Gastroesophageal sphincter (tissue), 3 donors: Measurements from ENCODE around the gene PCDHGA1.

ENCODE experiments used
- POLR2AphosphoS5 ChIP-seq: sonication (generic); formaldehyde crosslinking; IDR thresholded peaks from one replicate; pipeline ENCODE4 v1.6.1; 2017; ENCODE audit warnings: antibody characterized with exemption
- TF ChIP-seq, protein P1 (sequence below), 4 experiments: fragments of 200-600 bp in 2 of 4; fragments of 450-650 bp in 2 of 4; sonication (generic) in 1 of 4; IDR thresholded peaks; one replicate each; pipeline ENCODE4 v1.5.1; 2017 to 2019; ENCODE audit warnings: antibody characterized with exemption in 4 of 4, mild to moderate bottlenecking in 2 of 4, moderate library complexity in 2 of 4

DNA sequence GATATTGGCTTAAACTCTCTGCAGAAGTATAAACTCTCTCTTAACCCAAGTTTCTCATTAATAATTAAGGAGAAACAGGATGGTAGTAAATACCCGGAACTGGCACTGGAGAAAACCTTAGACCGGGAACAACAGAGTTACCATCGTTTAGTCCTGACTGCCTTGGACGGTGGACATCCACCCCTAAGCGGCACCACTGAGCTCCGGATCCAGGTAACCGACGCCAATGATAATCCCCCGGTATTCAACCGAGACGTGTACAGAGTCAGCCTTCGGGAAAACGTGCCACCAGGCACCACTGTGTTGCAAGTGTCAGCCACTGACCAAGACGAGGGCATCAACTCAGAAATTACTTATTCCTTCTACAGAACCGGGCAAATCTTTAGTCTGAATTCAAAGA, 68.3 kb downstream of the PCDHGA1 start:
- TF ChIP-seq, protein P1, sequence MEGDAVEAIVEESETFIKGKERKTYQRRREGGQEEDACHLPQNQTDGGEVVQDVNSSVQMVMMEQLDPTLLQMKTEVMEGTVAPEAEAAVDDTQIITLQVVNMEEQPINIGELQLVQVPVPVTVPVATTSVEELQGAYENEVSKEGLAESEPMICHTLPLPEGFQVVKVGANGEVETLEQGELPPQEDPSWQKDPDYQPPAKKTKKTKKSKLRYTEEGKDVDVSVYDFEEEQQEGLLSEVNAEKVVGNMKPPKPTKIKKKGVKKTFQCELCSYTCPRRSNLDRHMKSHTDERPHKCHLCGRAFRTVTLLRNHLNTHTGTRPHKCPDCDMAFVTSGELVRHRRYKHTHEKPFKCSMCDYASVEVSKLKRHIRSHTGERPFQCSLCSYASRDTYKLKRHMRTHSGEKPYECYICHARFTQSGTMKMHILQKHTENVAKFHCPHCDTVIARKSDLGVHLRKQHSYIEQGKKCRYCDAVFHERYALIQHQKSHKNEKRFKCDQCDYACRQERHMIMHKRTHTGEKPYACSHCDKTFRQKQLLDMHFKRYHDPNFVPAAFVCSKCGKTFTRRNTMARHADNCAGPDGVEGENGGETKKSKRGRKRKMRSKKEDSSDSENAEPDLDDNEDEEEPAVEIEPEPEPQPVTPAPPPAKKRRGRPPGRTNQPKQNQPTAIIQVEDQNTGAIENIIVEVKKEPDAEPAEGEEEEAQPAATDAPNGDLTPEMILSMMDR (IDR thresholded peaks at IDR 0.05): no peak
- no peak for TF ChIP-seq POLR2AphosphoS5
